GM21529 (cell line): Measurements from ENCODE around the gene DRAXIN.

Experiments used
- ATAC-seq: cut with Tn5 transposase; IDR thresholded peaks from one replicate; pipeline ENCODE4 v1.9.1; 2021; ENCODE audit not compliant: unreplicated experiment

The DRAXIN gene

GRCh38 chr1:11735531-11735853 is 44.0 kb downstream of the DRAXIN start:
- peak; percentile 24 for ATAC-seq

DNA sequence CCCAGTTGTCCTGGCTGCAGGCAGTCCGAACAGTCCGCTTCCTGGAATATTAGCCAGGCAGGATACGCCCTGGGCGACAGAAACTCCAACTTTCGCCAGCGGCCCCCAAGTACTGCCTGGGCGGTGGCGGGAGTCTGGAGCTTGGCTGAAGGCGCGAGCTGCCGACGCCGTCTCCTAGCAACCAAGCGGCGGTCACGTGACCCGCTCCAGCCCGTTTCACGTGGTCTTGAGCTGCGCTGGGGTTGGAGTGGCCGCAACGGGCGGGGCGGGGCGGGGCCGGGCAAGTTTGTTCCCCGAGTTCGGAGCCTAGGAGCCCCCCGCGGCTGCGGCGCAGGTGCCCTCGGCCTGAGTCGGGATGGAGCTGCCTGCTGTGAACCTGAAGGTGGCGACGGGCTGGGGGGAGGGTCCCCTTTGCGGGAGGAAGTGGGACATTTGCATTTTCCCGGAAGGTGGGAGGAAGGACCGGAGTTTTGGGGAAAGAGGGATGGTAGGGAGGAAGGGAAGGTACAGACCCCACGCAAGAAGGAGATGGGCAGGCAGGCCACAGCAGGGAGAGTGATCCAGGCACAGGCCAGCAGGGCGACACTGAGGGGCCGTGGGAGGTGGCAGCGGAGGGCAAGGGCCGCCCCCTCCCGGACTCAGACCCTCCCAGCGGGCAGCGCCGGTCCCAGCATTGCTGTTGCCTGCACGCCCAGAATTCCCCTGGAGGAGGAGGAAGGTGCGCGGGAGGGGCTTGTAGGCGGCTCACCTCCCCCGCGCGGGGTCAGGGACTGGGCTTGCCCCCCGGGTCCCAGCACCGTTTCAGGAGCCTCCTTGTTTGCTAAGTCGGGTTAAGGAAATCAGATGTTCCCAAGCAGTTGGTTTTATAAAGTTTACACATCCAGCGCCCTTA is 44.6 kb downstream of the DRAXIN start, which contains the start of gene AGTRAP:
Gene AGTRAP, plus strand, starts transcription at position 283 of the 892 bp plus-strand sequence. Its CDS starts 73 bp downstream, at position 356.
- peak; percentile 71 for ATAC-seq

DNA sequence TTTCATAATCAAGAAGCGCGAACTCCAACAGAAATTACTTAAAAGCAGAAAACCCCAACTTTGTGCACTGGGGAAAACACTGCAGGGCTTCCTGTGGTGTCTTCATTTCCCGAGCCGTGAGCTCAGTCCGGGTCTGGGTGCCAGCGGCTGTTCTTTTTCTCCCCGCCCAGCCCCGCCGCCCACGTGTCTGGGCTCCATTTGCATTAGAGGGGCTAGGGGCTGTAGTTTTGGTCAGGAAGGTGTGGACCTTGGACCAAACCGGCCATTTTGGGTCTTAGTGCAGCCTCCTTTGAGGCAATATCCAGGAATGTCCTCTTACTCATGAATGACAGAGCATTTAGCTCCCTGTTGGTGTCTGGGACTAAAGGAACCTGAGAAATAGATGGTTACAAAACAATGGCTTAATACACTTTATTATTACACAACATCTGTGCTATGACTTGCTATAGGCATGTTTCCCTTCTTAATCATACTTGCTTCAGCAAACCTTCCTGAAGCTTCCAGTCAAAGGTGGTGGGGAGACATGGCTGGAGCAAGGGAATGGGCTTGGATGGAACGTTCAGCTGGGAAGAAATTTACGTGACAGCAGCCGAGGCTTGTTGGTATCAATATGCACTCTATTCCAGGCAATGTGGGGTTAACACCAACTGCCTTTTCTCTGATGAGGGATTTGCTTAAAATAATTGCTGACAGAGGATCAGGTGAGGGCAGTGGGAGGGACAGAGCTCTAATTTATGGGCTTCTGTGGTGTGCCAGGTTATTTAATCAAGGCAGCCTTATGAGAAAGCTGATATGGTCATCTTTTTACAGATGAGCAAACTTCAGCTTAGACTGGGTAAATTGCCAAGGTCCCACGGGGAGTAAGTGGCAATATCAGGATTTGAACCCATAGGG is 45.5 kb downstream of the DRAXIN start:
- peak; percentile 32 for ATAC-seq

DNA sequence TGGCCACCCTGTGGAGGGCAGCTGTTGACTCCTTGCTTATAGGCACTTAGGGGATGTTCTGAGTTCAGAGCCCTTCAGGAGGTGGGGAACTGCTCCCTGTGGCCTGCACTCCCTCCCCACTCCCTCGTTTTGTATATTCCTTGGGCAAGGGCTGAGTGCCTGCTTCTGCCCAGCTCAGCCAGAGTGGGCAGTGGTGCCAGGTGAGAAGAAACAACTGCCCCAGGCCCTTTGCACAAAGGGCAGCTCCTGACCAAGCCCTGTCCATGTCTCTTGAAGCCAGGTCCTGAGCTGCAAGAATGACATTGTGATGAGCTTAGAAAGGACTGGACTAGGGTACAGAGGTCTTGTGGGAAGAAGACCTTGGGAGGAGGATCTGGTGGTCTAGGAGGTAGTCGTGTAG is 46.6 kb downstream of the DRAXIN start:
- ATAC-seq: no peak

GRCh38 chr1:11738783-11739182 is 47.3 kb downstream of the DRAXIN start:
- no peak for ATAC-seq

- ATAC-seq: no peak
Measured at GRCh38 chr1:11740258-11741192, 49.0 kb downstream of the DRAXIN start.

DNA sequence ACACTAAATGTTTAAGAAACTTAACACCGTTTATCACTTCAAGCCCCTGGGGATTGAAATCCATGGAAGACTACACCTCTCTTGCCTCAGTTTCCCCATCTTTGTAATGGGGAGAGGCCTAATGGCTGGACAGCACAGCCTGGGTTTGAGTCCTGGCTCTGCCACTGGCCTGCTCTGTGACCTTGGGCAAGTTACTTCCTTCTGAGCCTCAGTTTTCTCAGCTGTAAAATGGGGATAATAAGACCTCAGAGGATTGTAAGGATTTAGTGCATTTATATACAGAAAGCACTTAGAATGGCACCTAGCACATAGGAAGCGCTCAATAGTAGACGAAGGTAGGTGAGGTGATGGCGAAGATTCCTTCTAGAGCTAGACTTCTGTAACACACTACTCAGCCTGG is 50.0 kb downstream of the DRAXIN start:
- ATAC-seq: no peak

DNA sequence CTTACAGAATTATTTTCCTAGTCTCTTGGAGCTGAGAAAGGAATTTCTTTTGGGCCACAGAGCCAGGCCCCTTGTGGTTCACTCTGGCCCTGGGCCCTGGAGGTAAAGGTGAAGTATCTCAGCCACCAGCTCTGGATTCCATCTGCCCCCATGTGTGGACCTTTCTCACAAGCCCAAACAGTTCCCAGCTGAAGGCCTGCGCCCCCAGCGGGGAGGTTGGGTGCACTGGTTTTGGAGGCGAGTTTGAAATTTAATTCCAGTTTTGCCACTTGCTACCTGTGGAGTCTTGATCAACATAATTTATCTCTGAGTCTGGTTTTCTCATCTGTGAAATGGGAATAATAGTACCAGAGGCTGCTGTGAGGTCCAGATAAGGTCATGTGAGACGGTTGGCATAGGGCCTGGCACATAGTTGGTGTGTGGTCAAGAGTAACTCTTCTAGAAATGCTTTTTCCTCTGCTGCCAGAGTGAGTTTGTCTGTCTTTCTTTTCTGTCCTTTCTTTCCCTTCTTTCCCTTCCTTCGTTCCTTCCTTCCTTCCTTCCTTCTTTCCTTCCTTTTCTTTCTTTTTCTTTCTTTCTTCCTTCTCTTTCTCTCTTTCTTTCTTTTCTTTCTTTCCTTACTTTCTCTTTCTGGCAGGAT is 50.5 kb downstream of the DRAXIN start:
- ATAC-seq: no peak

DNA sequence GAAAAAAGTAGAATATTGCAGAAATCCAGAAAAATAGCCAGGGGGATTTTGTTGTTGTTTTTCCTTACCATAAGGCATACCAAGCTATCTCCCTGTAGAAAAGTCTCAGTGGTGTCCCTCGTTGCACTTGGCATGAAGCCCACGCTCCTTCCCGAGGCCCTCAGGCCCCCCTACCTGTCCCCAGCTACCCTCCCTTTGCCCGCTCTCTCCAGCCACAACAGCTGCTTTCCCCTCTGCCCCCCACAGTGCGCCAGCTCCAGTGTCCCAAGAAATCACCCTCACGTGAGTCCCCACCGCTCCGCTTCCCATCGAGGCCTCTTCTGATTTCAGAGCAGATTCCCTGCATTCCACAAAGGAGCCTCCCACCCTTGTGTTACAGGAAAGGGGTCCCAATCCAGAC is 52.8 kb downstream of the DRAXIN start:
- ATAC-seq: no peak

GRCh38 chr1:11746092-11746491 is 54.6 kb downstream of the DRAXIN start:
- ATAC-seq: no peak

- ATAC-seq: no peak
Measured at GRCh38 chr1:11746795-11747487, 55.4 kb downstream of the DRAXIN start.

- no peak for ATAC-seq
Measured at GRCh38 chr1:11748294-11749202, 57.0 kb downstream of the DRAXIN start.

- peak; percentile 58 for ATAC-seq
Measured at GRCh38 chr1:11749203-11749689, 57.7 kb downstream of the DRAXIN start.

DNA sequence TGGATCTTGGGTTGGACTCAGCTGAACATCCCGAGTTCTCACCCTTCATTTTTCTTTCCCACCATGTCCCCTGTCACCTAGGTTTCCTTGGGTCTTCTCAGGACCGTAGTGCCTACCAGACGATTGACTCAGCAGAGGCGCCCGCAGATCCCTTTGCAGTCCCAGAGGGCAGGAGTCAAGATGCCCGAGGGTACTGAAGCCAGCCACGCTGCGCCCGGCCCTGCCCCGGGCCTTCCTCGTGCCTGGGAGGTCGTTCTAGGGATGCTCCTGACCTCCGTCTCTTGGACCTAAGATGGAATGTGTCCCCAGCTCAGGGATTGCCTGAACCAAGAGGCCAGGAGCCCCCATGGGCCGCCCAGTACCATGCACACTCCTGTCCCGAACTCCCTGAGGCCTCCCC is 58.5 kb downstream of the DRAXIN start:
- ATAC-seq: no peak

- ATAC-seq: no peak
Measured at GRCh38 chr1:11751087-11751486, 59.6 kb downstream of the DRAXIN start.

DNA sequence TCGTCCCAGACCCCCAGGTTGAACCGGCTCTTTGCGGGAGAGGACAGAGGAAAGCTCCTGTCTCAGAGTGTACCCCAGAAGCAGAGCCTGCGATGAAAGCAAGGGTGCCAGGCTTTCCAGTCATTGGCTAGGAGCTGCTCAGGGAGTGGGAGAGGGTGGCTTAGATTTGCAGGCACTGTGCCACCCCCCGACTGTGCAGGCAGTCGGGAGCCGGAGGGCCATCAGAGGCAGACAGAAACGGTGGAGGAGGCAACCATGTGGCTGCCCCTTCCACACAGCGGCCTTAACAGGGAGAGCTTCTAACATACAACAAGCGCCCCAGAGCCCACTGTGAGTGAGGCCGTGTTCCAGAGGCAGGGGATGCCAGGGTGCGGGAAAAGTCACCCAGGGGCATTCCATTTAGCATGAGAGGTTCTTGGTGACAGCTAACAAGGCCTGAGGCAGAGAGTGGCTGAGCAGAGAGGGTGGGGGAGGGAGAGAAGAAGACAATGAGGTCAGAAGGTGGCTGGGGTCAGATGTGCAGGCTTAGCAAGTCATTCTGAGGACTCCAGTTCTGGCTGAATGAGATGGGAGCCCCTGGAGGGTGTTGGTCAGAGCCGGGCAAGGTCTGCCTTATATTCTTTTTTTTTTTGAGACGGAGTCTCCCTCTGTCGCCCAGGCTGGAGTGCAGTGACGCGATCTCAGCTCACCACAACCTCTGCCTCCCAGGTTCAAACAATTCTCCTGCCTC is 61.0 kb downstream of the DRAXIN start:
- no peak for ATAC-seq

DNA sequence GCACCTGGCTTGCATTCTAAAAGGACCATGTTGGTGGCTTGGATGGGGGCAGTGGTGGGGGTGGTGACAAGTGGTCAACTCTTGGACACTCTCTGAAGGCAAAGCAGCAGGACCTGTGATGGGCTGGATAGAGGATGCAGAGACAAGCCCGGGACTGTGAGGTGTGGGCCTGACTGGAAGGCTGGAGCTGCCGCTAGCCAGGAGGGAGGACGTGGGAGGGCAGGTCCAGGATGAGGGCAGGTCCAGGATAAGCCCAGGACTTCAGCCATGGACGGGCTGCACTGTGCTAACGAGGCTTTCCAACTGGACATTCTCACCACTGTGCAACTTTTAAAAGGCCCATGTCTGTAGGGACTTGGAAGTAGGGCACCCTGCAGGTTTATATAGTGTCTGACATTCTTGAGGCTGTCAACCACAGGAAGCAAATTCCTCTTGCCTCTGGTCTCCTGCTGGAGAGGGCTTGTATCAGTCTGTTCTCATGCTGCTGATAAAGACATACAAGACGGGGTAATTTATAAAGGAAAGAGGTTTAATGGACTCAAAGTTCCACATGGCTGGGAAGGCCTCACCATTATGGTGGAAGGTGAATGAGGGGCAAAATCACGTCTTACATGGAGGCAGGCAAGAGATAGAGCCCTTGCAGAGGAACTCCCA is 62.2 kb downstream of the DRAXIN start:
- ATAC-seq: no peak
